ENCODE data around the gene OR2T34.
"Not testable (repeated sequence)": the region's sequence is repeated elsewhere in the genome, so short reads cannot be mapped to it uniquely, and the experiment has no call there.

The OR2T34 gene

DNA sequence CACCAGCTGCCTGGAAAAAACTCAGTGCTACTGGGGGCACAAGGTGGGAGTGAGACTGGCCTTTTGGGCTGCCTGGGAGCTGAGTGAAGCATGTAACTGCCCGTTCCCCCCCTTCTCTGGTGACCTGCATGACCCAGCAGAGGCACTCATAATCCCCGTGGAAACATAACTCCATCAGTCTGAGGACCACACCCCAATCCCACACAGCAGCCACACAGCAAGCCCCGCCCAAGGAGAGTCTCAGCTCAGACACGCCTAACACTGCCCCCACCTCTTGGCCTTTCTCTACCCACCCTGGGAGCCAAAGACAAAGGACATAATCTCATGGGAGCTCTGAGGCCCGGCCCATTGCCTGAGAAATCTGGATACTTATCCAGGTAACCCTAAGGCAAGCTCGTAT is 23.5 kb downstream of the OR2T34 start:
- not testable (repeated sequence) for DNase-seq

DNA sequence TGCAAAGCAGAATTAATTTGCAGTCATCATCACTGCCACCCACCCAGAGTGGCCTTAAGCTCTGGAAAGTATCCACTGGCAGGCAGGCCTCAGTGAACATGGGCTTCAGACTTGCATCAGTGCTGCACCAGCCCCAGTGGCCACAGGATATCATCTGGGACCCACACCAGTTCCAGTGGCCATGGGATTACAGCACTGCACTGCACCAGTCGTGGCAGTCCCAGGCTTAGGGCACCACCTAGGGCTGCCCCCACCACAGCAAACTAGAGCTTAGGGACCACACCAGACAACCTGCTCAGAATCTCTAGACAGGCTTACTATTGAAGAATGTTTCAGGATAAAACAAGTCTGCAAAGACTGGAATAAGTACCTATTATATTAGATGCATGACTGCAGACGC is 27.2 kb downstream of the OR2T34 start:
- DNase-seq = not testable (repeated sequence)

DNA sequence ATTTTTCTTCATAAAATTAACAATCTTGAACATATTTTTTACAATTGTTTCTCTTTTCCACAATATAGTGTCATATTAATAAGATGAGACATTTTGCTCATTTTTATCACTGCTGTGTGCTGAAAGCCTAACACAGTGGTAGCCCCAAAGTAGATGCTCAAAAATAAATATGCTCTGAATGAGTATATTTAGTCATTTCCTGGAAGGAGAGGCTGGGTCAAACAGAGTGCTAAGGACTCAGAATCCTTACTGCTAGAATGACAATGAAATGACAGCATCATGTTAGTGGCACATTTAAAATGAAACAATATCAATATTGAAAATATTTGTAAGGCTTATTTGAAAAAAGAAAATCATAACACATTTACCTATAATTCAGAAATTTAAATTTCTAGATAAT is 37.1 kb downstream of the OR2T34 start:
- not testable (repeated sequence) for DNase-seq
